ENCODE data around the gene SLC12A5.

The SLC12A5 gene

DNA sequence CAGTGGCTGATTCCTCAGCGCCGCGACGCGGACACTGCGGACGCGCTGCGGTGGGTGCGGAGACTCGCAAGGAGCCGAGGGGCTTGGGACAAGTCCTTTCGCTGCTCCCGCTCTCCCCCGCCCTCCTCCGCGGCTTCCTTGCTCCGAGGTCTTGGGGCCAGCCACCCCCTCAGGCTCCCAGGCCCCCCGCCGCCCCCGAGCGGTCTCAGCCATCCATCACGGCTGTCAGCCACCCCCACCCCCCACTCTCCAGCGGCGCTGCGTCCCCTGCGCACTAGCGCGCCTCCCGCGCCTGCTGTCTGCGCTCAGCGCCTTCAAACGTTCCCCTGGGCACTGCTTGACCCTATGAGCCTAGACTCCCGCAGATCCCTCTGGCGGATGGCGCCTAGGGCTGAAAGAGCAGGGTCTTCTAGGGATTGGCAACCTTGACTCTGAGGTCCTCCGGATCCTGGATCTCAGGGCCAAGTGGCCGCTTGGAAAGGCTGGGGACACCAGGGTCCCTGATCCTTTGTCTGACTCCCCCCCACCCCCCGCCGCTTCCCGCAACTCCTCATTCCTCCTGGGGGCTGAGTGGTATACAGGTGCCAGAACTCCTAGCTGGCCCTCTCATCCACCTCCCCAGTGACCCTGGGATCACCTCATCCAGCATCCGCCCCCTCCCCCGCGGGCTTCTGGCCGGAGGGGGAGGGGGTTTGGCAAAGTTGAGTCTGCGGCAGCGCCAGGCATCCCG is 1.4 kb downstream of the SLC12A5 start:
- no peak for DNase-seq

DNA sequence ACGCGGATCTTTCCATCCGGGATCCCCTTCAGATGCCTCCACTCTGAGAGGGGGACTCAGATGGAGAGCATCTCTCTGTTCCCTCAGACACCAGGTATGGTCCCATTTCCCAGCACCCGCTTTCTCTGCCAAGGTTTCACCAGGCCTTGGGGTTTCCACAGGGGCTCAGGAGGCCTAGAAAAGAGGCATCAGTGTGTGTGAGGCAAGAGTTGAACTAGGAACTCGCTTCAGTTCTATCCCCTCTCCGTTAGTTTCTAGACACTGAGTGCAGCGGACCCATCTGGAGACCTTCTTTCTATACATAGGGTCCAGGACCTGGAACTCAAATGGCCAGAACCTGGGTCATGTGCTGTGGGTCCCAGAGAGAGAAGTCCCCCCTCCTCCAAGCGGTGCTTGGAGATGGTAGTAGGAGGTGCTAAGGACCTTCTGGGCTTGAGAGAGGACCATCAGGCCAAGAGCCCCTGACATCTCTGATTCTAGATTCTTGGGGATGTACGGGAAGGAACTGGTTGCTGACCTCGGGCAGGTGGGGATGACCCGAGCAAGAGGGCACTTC is 2.1 kb downstream of the SLC12A5 start:
- DNase-seq, result no peak

DNA sequence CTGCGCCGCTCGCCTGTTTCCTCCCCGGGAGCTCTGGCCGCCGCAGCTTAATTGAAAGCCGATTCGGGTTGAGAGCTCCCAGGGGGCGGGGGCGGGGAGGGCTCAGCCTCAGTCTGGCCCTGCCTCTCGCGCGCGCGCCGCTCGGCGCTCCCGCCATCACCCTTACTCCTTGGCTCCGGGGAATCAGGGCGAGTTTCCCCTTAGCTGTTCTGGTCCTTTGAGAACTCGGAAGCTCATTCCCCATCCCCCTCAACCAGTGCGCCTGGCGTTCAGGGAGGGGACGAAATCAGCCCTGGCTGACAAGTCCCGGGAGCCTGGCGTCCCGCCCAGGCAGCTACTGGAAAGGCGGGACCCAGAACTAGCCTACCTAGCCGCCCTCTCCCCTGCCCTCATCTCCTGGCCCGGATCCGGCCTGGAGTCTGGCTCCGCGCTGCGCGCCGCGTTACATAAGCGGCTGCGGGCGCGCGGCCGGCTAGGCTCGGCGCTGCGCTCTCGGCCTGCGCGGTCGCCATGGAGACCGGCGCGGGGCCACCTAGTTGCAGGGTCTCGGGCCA is 2.8 kb downstream of the SLC12A5 start:
- DNase-seq, result peak; percentile 88

DNA sequence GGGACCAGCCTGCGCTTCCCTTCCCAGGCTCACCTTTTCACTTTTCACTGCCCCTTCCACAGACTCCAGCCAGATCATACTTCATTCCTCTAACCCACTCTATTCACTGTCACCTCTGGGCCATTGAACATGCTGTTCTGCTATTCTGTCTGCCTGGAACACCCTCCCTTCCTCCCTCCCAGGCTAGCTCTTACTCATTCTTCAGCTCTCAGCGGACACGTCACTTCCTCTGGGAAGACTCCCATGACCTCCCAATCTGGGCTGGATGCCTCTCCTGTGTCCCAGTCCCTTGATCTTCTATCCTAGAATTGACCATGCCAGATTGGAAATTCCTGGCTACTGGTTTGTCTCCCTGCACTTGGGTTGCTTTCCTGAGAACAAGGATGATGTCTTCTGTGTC is 5.0 kb downstream of the SLC12A5 start:
- DNase-seq, result no peak

DNA sequence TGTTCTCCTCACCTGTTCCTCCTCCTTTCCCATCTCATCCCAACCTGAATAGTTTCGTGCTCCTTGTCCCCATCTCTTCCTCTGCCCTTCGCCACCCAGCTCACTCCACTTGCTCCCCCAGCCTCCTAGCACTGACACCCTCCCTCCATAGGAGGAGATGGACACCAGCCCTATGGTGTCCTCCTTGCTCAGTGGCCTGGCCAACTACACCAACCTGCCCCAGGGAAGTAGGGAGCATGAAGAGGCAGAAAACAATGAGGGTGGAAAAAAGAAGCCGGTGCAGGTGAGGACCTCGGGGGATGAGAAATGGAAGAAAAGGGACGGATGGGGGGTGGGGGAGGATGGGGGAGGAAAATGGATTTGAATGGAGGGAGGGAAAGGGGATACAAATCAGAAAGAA is 6.2 kb downstream of the SLC12A5 start:
- DNase-seq, result no peak

DNA sequence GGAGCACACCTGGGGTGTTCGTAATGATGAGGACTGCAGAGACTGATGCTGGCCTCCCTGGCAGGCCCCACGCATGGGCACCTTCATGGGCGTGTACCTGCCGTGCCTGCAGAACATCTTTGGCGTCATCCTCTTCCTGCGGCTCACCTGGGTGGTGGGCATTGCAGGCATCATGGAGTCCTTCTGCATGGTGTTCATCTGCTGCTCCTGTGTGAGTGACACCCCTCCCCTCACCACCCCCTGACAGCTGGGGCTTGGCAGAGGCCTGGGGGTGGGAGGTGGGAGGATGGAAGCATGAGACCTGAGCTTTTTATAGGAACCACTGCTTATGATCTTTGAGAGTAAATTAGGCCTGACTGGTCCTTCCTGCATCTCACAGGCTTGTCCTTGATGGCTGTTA is 6.7 kb downstream of the SLC12A5 start:
- no peak for DNase-seq

DNA sequence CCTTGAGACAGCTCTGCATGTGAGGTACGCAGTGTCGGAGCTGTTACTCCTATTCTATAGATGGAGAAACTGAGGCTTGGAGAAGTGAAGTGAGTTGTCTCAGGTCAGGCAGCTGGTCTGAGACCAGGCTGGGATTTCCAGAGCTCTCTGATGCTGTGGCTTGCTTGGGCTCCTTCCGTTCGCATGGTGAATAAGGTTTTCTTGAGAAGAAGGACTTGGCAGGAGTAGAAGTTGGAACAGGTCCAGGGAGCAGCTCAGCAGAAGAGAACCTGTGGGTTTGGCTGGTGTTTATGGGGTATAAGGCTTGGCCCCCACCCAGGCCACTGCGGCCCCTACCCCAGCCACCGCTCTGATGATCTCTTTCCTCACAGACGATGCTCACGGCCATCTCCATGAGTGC is 7.4 kb downstream of the SLC12A5 start:
- DNase-seq, result no peak

DNA sequence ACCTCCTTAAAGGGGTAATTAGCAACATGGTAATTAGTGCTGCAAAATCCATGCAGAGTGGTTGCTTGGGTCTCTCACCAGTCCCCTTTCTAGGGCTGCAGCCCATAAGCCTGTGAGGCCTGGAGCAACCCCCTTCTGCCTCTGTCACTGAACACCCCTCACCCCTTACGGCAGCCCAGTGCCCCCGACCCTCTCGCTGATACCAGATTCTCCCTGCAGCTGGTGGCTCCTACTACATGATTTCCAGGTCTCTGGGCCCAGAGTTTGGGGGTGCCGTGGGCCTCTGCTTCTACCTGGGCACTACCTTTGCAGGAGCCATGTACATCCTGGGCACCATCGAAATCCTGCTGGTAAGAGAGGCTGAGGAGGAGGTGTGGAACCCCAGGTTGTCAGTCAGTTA is 8.0 kb downstream of the SLC12A5 start:
- no peak for DNase-seq

DNA sequence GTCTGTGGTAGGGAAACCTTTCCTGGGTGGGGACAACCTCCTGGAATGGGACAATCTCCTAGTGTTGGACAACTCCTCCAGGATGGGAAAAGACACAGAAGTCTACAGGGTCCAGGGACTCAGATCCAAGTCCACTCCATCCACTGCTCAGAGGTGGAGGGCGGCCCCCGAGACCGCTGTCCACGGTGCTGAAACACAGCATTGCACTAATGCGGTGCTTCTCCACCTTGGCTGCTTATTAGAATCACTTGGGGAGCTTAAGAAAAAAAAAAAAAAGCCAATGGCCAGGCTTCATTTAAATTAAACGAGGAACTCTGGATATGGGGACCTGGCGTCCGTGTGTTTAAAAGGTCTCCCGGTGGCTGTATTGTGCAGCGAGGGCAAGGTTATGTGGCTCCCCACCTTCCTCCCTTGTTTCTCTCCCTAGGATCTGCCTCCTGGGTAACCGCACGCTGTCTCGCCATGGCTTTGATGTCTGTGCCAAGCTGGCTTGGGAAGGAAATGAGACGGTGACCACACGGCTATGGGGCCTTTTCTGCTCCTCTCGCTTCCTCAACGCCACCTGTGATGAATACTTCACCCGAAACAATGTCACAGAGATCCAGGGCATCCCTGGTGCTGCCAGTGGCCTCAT is 12.0 kb downstream of the SLC12A5 start:
- DNase-seq, result no peak

DNA sequence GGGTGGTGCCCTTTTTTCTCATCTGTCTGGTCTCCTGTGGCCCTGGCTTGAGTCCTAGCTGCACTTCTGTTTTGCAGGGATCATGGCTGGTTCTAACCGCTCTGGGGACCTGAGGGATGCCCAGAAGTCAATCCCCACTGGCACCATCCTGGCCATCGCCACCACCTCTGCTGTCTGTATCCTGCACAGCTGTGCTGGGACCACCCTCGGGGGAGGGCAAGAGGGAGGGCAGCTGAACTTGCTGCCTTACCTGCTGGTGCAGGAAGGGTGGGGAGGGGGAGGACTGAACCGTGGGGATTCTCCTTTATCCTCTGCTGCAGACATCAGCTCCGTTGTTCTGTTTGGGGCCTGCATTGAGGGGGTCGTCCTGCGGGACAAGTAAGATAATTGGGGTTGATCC is 14.5 kb downstream of the SLC12A5 start:
- DNase-seq, result no peak

DNA sequence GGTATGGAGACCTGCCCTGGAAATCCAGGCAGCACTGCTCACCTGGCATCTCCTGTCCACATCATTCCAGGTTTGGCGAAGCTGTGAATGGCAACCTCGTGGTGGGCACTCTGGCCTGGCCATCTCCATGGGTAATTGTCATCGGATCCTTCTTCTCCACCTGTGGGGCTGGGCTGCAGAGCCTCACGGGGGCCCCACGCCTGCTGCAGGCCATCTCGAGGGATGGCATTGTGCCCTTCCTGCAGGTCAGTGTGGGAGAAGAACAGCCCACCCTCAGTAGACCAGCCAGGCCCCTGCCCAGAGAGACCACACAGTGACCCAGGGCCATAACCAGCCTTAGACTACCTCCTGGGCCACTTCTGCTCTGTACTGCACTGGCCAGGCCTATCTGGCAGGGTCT is 15.9 kb downstream of the SLC12A5 start:
- DNase-seq, result no peak

DNA sequence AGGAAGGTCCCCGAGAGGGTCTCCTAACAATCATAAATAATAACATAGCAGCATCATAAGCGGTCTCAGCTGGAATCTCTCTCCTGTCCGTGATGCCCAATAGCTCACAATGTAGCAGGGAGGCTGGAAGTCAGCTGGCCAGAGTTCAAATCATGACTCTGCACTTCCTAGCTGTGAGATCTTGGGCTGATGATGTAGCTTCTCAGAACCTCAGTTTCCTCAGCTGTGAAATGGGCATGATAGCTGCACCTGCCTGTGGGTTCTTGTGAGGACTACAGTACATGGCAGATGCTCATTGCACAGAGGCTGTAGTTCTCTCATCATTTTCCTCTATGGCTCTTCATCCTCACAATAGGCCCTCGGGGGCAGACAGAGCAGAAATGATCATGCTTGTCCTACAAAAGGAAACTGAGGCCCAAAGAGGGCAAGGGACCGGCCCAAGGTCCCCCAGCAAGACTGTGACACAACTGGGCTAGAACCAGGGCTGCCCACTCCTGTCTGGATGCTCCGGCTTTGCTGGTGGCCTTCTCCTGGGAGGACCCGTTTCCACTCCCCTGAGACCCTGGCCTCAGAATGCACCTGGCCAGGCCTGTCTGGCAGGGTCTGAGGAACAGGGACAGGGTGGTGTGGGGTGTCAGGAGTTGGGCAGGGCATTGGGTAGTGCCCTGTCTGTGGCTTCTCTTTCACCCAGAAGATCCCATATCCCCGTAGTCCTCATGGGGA is 17.7 kb downstream of the SLC12A5 start:
- no peak for DNase-seq

DNA sequence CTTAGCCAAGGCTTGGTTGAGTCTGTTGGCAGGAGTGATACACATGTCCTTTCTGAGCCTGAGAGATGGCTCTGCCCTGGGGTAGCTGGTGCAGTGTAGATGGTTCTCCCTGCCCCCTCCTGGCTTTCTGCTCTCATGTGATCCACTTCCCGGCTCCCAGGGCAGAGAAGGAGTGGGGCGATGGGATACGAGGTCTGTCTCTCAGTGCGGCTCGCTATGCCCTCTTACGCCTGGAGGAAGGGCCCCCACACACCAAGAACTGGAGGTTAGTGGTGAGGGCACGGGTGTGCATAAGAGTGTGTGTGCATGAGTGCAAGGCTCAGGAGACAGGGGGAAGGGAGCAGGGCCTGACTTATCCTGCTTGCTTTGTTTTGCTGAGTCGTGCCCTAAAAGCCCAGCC is 18.8 kb downstream of the SLC12A5 start:
- DNase-seq, result no peak

DNA sequence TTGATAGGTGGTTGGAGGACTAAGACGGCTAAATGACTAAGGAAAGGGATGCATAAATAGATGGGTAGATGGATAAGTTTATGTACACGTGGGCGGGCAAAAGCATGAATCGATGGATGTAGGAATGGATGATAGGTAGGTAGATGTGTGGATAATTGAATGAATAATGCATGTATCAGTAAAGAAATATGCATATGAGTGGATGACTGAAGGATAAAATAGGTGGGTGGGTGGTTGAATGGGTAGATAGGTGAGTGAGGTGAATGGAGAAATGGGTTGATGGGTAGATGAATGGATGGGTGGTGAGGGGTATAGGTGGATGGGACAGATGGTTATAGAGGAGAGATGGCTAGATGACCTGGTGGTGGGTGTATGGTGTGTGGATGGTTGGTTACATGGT is 20.2 kb downstream of the SLC12A5 start:
- DNase-seq, result no peak

DNA sequence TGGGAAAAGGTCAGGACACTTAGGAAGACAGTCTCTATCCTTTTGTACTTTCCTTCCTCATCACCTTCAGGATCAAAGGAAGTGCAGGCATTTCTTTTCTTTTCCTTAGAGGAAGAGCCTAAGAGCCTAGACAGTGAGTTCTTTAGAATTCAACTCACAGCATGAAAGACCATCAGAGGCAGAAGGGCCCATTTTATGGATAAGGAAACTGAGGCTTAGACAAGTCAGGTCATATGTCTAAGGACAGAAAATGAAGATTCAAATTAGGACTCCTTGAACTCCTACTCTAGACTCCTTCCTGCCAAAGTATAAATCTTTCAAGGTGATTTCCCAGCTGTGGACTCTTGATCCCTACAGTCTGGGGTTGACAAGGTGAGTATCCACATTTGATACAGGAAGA is 20.8 kb downstream of the SLC12A5 start:
- no peak for DNase-seq

DNA sequence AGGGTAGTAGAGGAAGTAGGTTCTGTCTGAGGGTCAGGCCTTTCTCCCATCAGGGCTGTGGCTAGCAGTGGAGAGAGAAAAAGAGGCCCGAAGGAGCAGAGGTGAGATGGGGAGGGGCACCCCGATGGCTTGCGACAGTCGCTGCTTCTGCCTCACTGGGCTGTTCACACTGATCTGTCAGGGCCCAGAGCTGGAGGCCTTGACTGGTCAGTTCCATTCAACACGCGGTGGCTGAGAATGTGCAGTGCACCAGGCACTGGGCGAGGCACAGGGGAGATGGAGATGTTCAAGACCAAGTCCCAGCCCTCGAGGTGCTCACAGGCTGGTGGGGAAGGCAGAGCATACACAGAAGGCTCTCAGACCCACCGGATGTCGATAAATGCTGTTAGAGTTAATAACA is 21.4 kb downstream of the SLC12A5 start:
- no peak for DNase-seq

DNA sequence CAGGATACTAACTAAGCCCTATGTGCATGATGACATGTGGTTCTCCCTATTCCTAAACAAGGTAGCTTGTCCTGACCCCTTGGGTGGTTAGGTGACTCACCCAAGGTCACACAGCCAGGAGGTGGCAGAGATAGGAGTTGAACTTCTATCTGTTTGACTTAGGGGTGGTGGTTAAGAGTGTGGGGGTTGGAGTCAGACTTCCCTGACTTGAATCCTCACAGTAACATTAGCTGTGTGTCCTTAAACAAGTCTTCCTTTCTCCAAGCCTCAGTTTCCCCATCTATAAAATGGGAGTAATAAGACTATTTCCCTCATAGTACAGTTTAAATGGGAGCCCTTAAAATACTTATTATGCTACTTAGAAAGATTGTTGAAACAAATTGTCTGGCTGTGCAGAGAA is 21.9 kb downstream of the SLC12A5 start:
- no peak for DNase-seq

DNA sequence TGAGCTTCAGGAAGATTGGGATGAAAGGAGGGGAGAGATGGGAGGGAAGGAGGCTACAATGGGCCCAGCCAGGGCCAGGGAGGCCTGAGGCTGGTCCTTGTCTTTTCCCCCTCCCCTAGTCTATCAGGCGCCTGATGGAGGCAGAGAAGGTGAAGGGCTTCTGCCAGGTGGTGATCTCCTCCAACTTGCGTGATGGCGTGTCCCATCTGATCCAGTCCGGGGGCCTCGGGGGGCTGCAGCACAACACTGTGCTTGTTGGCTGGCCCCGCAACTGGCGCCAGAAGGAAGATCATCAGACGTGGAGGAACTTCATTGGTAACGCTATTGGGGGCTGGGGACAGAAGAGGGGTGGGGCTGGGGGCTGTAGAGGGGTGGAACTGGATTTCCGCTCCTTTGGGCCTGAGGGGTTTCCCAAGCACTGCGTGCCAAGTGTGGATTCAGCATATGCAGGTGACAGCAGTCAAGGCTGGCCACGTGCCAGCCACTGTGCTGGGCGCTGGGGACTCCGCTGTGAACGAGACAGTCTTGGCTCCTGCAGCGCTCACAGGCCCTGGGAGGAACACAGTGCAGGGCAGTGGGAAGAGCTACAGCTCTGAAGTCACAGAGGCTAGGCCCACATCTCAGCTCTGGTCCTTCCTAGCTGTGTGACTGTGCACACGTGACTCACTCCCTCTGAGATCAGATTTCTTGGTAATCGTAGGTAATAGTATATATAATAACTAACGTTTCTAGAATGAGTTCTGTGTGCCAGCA is 22.7 kb downstream of the SLC12A5 start:
- peak; percentile 38 for DNase-seq

DNA sequence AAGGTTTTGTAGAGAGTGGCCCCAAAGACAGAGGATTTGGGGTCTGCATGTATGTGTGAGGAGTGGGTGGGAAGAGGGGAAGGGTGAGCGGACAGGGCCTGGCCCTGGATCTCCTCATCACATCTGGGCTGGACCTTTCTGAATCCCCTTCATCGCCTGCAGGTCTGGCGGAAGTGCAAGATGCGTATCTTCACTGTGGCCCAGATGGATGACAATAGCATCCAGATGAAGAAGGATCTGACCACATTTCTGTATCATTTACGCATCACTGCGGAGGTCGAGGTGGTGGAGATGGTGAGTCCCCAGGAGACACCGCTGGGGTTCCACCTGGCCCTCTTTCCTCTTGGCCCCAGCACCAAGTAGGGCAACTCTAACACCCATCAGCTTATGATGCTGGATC is 24.4 kb downstream of the SLC12A5 start:
- DNase-seq, result no peak

DNA sequence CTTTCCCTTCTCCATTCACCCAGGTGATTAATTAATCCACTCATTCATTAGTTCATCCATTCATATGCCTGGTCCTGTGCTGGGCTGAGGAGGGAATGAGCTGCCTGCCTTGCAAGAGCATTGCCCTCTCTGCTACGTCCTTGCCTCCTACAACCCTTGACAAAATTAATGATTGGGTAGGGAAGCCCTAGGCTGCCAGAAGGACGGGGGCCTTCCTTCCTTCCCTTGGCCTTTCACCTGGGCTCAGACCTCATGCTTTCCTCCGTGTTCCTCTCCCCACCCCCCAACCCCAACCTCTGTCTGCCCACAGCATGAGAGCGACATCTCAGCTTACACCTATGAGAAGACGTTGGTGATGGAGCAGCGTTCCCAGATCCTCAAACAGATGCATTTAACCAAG is 25.6 kb downstream of the SLC12A5 start:
- no peak for DNase-seq

DNA sequence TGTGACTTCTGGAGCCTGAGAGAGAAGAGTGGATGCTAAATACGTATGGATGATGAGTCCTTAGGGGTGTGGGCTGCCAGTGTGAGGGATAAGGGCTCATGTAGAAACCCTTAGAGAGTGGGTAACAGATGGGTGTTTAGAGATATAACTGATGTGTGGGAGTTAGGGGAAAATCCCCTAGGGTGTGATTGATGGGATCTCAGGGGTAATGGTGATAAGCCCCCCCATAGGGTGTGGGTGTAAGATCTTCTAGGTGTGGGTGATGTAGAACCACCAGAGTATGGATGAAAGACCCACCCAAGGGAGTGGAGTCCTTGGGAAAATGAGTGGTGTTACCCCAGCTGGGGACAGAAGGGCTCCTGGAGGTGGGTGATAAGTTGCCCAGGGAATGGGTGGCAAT is 26.3 kb downstream of the SLC12A5 start:
- DNase-seq, result no peak

DNA sequence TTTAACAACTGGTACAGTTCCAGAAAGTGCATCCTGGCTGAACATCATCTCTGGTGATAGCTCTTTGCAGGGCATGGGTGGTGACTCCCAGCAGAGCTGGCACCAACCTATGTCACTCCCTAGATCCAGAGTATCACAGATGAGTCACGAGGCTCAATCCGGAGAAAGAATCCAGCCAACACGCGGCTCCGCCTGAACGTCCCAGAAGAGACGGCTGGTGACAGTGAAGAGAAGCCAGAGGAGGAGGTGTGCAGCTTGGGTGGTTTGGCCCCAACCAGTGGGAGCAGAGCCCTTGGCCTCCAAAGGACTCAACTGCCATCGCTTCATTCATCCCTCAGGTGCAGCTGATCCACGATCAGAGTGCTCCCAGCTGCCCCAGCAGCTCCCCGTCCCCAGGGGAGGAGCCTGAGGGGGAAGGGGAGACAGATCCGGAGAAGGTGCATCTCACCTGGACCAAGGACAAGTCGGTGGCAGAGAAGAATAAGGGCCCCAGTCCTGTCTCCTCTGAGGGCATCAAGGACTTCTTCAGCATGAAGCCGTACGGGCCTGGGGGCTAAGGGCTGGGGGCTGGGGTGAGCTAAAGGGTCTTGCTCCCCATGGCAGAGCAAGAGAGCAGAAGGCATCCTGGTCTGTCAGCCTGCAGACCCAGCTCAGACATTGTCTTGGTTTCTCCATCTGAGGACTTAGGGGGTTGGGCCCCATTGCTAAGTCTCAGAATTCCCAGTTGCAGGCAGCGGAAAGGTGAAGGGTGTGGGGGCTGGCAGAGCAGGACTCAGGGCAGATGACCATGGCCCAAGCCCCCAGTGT is 27.2 kb downstream of the SLC12A5 start:
- DNase-seq, result no peak
